H1 (cell line): ENCODE measurements around the gene BTN2A1. TPM values are rescaled to one million over a fixed set of nuclear protein-coding genes. Genes with fewer than 3 reads are reported as not detected.

Source experiments
- BRCA1 ChIP-seq: IDR thresholded peaks from 2 replicates; pipeline ENCODE4 v1.6.1; 2012; ENCODE audit warnings: low read depth, low read length, improper control_type of control experiment
- CBX5 ChIP-seq: fragments of 300-800, 300-1000 bp; sonication (generic); IDR thresholded peaks from 2 replicates; pipeline ENCODE4 v1.7.1; 2016; ENCODE audit warnings: antibody characterized with exemption, low read length, low read depth
- CBX8 ChIP-seq: fragments of 300-800, 300-1000 bp; sonication (generic); IDR thresholded peaks from 2 replicates; pipeline ENCODE4 v1.7.1; 2016; ENCODE audit warnings: low read depth, low read length, borderline replicate concordance
- CHD1 ChIP-seq: IDR thresholded peaks from 2 replicates; pipeline ENCODE4 v1.6.1; 2012; ENCODE audit warnings: low read depth, low read length, improper control_type of control experiment
- EGR1 ChIP-seq: IDR thresholded peaks from 2 replicates; pipeline ENCODE4 v1.6.1; 2011; ENCODE audit warnings: low read depth, low read length, borderline replicate concordance
- EP300 ChIP-seq, 2 experiments: IDR thresholded peaks; 1 replicate in 1 of 2; 2 replicates in 1 of 2; pipeline ENCODE4 v1.6.1; 2011 to 2012; ENCODE audit warnings: low read depth in 2 of 2, low read length in 2 of 2, mild to moderate bottlenecking in 2 of 2, borderline replicate concordance in 1 of 2, inconsistent platforms in 1 of 2, moderate library complexity in 1 of 2
- FOSL1 ChIP-seq: IDR thresholded peaks from 2 replicates; pipeline ENCODE4 v1.6.1; 2011; ENCODE audit warnings: mild to moderate bottlenecking, low read depth, low read length, moderate library complexity; ENCODE audit not compliant: insufficient read depth
- KDM1A ChIP-seq: fragments of 200-600, 300-600 bp; sonication (generic); IDR thresholded peaks from 2 replicates; pipeline ENCODE4 v1.7.1; 2016; ENCODE audit warnings: mild to moderate bottlenecking, low read length, borderline replicate concordance
- POU5F1 ChIP-seq: IDR thresholded peaks from 2 replicates; pipeline ENCODE4 v1.6.1; 2011; ENCODE audit warnings: low read depth, mild to moderate bottlenecking, low read length, moderate library complexity
- RFX5 ChIP-seq: IDR thresholded peaks from 2 replicates; pipeline ENCODE4 v1.6.1; 2011; ENCODE audit warnings: low read depth, low read length, improper control_type of control experiment, borderline replicate concordance
- SP4 ChIP-seq: IDR thresholded peaks from 2 replicates; pipeline ENCODE4 v1.6.1; 2012; ENCODE audit warnings: low read length, inconsistent platforms
- SRF ChIP-seq: IDR thresholded peaks from 2 replicates; pipeline ENCODE4 v1.6.1; 2011; ENCODE audit warnings: mild to moderate bottlenecking, low read depth, low read length, moderate library complexity
- TAF7 ChIP-seq: optimal IDR thresholded peaks from 2 replicates; pipeline ENCODE3; 2011; ENCODE audit warnings: low read depth, mild to moderate bottlenecking, inconsistent platforms, low read length, moderate library complexity, borderline replicate concordance
- TBP ChIP-seq: IDR thresholded peaks from 2 replicates; pipeline ENCODE4 v1.6.1; 2011; ENCODE audit warnings: low read depth, low read length, improper control_type of control experiment
- TCF12 ChIP-seq: IDR thresholded peaks from 2 replicates; pipeline ENCODE4 v1.6.1; 2011; ENCODE audit warnings: low read depth, mild to moderate bottlenecking, low read length
- YY1 ChIP-seq: IDR thresholded peaks from 2 replicates; pipeline ENCODE4 v1.6.1; 2011; ENCODE audit warnings: low read depth, mild to moderate bottlenecking, low read length
- polyA plus RNA-seq, 7 experiments: library from polyadenylated mRNA; depleted of rRNA in 3 of 7; stranded (reverse) in 5 of 7; unstranded in 2 of 7; fragments of >200 nt in 5 of 7; fragments of 200-250 nt in 2 of 7; gene quantifications; 1 replicate in 5 of 7; 2 replicates in 1 of 7; 4 replicates in 1 of 7; pipeline versions ENCODE4 v1.2.1 to v1.2.3, GENCODE V29; 2011 to 2013; ENCODE audit warnings: missing spikeins in 2 of 7, mixed read lengths in 2 of 7
- total RNA-seq: library from RNA; stranded (reverse); fragmentation: NEBNext Ultra II Directional; extraction: Animal tissue kit (Norgen Biotek cat#: 25700); gene quantifications from 2 replicates; pipeline ENCODE4 v1.2.1, GENCODE V29; 2021
- TF ChIP-seq, protein P1 (sequence below), 3 experiments: IDR thresholded peaks; 1 replicate in 2 of 3; 2 replicates in 1 of 3; pipeline versions ENCODE4 v1.5.1 to v1.6.1; 2011; ENCODE audit warnings: low read length in 3 of 3, mild to moderate bottlenecking in 3 of 3, inconsistent platforms in 2 of 3, low read depth in 1 of 3, moderate library complexity in 1 of 3; ENCODE audit not compliant: insufficient read depth in 1 of 3; ENCODE audit errors: control extremely low read depth in 1 of 3
- TF ChIP-seq, protein P2 (sequence below): IDR thresholded peaks from 2 replicates; pipeline ENCODE4 v1.6.1; 2012; ENCODE audit warnings: low read length, inconsistent platforms
- TF ChIP-seq, protein P3 (sequence below): IDR thresholded peaks from 2 replicates; pipeline ENCODE4 v1.6.1; 2012; ENCODE audit warnings: inconsistent platforms
- TF ChIP-seq, protein P4 (sequence below): IDR thresholded peaks from 2 replicates; pipeline ENCODE4 v1.6.1; 2012; ENCODE audit warnings: inconsistent platforms

Gene BTN2A1
- total and polyA plus RNA-seq, 2 of the 8 experiments (the other 6 are each of a cell fraction or from before 2014, with no cell fraction given): 8.7 to 11.0 TPM

DNA sequence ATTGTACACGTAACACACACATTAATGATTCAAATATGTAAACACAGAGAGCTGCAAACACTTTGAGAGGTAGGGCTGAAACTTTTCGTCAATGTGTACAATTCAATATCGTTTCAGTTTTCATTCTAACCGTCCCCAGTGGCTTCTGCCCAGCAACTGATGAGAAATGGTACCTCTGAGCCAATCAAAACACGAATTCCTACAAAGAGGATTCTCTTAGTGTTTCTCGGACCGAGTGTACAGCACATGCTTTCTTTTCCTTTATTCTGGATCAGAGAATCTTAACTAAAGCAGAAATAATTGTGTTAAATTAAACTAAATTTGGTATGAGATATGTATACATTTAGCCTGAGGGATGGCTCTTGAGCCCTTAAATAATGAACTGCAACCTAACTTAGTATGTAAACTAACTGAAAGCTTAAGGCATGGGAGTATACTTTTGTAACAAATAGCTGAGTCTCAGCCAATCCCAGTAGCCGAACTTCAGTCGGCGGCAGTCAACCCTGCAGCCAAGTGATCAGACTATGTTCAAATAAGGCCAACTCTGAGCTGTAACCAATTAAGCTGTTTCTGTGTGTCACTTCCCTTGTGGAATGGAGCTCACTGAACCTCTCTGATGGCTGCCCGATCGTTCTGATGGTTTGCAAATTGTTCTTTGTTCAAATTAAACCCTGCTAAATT, 16.1 kb downstream of the BTN2A1 start (continued):
- TF ChIP-seq CHD1 (no peak), SP4 (no peak), CBX5 (no peak), TBP (peak; percentile 28), KDM1A (no peak), SRF (peak; percentile 52; the same call in 1 of the 2 replicates), CBX8 (no peak), YY1 (no peak), POU5F1 (no peak), RFX5 (peak; percentile 99), EP300 (IDR thresholded peaks at IDR 0.05; ENCODE audit: borderline replicate concordance in 1 of 2, low read depth in 2 of 2, low read length in 2 of 2) (no peak), FOSL1 (no peak), BRCA1 (no peak), EGR1 (no peak), TCF12 (no peak), TAF7 (no peak)
- TF ChIP-seq, protein P1, sequence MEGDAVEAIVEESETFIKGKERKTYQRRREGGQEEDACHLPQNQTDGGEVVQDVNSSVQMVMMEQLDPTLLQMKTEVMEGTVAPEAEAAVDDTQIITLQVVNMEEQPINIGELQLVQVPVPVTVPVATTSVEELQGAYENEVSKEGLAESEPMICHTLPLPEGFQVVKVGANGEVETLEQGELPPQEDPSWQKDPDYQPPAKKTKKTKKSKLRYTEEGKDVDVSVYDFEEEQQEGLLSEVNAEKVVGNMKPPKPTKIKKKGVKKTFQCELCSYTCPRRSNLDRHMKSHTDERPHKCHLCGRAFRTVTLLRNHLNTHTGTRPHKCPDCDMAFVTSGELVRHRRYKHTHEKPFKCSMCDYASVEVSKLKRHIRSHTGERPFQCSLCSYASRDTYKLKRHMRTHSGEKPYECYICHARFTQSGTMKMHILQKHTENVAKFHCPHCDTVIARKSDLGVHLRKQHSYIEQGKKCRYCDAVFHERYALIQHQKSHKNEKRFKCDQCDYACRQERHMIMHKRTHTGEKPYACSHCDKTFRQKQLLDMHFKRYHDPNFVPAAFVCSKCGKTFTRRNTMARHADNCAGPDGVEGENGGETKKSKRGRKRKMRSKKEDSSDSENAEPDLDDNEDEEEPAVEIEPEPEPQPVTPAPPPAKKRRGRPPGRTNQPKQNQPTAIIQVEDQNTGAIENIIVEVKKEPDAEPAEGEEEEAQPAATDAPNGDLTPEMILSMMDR (IDR thresholded peaks at IDR 0.05; ENCODE audit: control extremely low read depth in 1 of 3, insufficient read depth in 1 of 3, low read depth in 1 of 3, low read length in 3 of 3): no peak
- TF ChIP-seq, protein P2, sequence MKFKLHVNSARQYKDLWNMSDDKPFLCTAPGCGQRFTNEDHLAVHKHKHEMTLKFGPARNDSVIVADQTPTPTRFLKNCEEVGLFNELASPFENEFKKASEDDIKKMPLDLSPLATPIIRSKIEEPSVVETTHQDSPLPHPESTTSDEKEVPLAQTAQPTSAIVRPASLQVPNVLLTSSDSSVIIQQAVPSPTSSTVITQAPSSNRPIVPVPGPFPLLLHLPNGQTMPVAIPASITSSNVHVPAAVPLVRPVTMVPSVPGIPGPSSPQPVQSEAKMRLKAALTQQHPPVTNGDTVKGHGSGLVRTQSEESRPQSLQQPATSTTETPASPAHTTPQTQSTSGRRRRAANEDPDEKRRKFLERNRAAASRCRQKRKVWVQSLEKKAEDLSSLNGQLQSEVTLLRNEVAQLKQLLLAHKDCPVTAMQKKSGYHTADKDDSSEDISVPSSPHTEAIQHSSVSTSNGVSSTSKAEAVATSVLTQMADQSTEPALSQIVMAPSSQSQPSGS: no peak
- TF ChIP-seq, protein P3, sequence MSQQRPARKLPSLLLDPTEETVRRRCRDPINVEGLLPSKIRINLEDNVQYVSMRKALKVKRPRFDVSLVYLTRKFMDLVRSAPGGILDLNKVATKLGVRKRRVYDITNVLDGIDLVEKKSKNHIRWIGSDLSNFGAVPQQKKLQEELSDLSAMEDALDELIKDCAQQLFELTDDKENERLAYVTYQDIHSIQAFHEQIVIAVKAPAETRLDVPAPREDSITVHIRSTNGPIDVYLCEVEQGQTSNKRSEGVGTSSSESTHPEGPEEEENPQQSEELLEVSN: no peak
- TF ChIP-seq, protein P4, sequence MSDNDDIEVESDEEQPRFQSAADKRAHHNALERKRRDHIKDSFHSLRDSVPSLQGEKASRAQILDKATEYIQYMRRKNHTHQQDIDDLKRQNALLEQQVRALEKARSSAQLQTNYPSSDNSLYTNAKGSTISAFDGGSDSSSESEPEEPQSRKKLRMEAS: no peak
